RWPE2 (cell line): ENCODE measurements around the gene ZDHHC11B.
"Not testable (repeated sequence)": the region's sequence is repeated elsewhere in the genome, so short reads cannot be mapped to it uniquely, and the experiment has no call there.

Experiments
- ATAC-seq: fragments of 200-7000 bp; cut with Tn5 transposase; 3 replicates; pipeline ENCODE4 v1.9.1; 2021; ENCODE audit warnings: low read depth
- DNase-seq: peaks from one replicate; pipeline ENCODE4 v3.0.0-alpha.2; 2020; ENCODE audit warnings: low spot score
- H3K27ac ChIP-seq: fragments of 450-650 bp; 2 replicates; pipeline ENCODE4 v1.5.1; 2017; ENCODE audit warnings: mild to moderate bottlenecking; ENCODE audit not compliant: poor library complexity, severe bottlenecking
- H3K27me3 ChIP-seq: fragments of 250-450 bp; sonication (Bioruptor Pico); 2 replicates; pipeline ENCODE4 v1.5.1; 2021; ENCODE audit warnings: mild to moderate bottlenecking, moderate library complexity; ENCODE audit not compliant: insufficient read depth, poor library complexity, severe bottlenecking
- H3K36me3 ChIP-seq: fragments of 250-450 bp; sonication (Bioruptor Pico); 2 replicates; pipeline ENCODE4 v1.5.1; 2020; ENCODE audit warnings: low read depth, mild to moderate bottlenecking, moderate library complexity
- H3K4me1 ChIP-seq: fragments of 250-450 bp; sonication (Bioruptor Pico); 2 replicates; pipeline ENCODE4 v1.5.1; 2021; ENCODE audit warnings: mild to moderate bottlenecking, moderate library complexity; ENCODE audit not compliant: insufficient read depth, poor library complexity, severe bottlenecking
- H3K4me3 ChIP-seq: fragments of 250-450 bp; sonication (Bioruptor Pico); 2 replicates; pipeline ENCODE4 v1.5.1; 2021; ENCODE audit warnings: mild to moderate bottlenecking, moderate library complexity; ENCODE audit not compliant: severe bottlenecking
- H3K9me3 ChIP-seq: fragments of 250-450 bp; sonication (Bioruptor Pico); 2 replicates; pipeline ENCODE4 v1.5.1; 2021; ENCODE audit warnings: mild to moderate bottlenecking, moderate library complexity; ENCODE audit not compliant: severe bottlenecking
- CTCF ChIP-seq: fragments of 450-650 bp; IDR thresholded peaks from one replicate; pipeline ENCODE4 v1.5.1; 2017; ENCODE audit warnings: mild to moderate bottlenecking, moderate library complexity; ENCODE audit not compliant: poor library complexity, severe bottlenecking

ZDHHC11B gene

GRCh38 chr5:684751-685216 lies 99.7 kb downstream of the ZDHHC11B start:
- H3K27ac ChIP-seq, result no peak overlapping the region
- no peaks in the 10 kb centered on the region for H3K36me3 ChIP-seq
- H3K9me3 ChIP-seq, result no peaks in the 10 kb centered on the region
- no peak for TF ChIP-seq CTCF
- ATAC-seq (no peak), DNase-seq (no peak)
- H3K4me3 ChIP-seq, result no peak overlapping the region
- H3K27me3 ChIP-seq, result no peaks in the 10 kb centered on the region
- no peaks in the 10 kb centered on the region for H3K4me1 ChIP-seq

- Histone ChIP-seq H3K36me3 (no peaks in the 10 kb centered on the region), H3K4me1 (no peaks in the 10 kb centered on the region), H3K9me3 (no peaks in the 10 kb centered on the region), H3K4me3 (no peak overlapping the region), H3K27me3 (no peaks in the 10 kb centered on the region), H3K27ac (no peak overlapping the region)
- ATAC-seq, result peak; percentile 38
- no peak for DNase-seq
- no peak for TF ChIP-seq CTCF
Measured at GRCh38 chr5:683551-684481, 100.7 kb downstream of the ZDHHC11B start.

GRCh38 chr5:682651-683358 lies 101.7 kb downstream of the ZDHHC11B start:
- H3K9me3 ChIP-seq, H3K4me3 ChIP-seq, DNase-seq, H3K36me3 ChIP-seq, H3K27ac ChIP-seq, H3K27me3 ChIP-seq, H3K4me1 ChIP-seq: not testable (repeated sequence)
- peak; percentile 13; the same call in 2 of the 3 replicates for ATAC-seq

- H3K36me3 ChIP-seq, DNase-seq, H3K9me3 ChIP-seq: not testable (repeated sequence)
Measured at GRCh38 chr5:682216-682615, 102.3 kb downstream of the ZDHHC11B start.

GRCh38 chr5:681317-682191 lies 103.0 kb downstream of the ZDHHC11B start:
- H3K36me3 ChIP-seq, ATAC-seq, H3K4me3 ChIP-seq: not testable (repeated sequence)

More at GRCh38 chr5:682216-682615, 102.3 kb downstream of the ZDHHC11B start:
- not testable (repeated sequence) for H3K27me3 ChIP-seq, H3K4me3 ChIP-seq, ATAC-seq, H3K27ac ChIP-seq, H3K4me1 ChIP-seq

GRCh38 chr5:680836-681235 lies 103.7 kb downstream of the ZDHHC11B start:
- H3K4me1 ChIP-seq, H3K27ac ChIP-seq, ATAC-seq, H3K9me3 ChIP-seq, H3K4me3 ChIP-seq, H3K27me3 ChIP-seq, DNase-seq, H3K36me3 ChIP-seq: not testable (repeated sequence)

More at GRCh38 chr5:681317-682191, 103.0 kb downstream of the ZDHHC11B start:
- not testable (repeated sequence) for H3K4me1 ChIP-seq, H3K27me3 ChIP-seq, H3K9me3 ChIP-seq, DNase-seq, H3K27ac ChIP-seq

GRCh38 chr5:680118-680795 lies 104.3 kb downstream of the ZDHHC11B start:
- H3K27ac ChIP-seq, ATAC-seq, H3K4me1 ChIP-seq, H3K9me3 ChIP-seq, H3K36me3 ChIP-seq, H3K4me3 ChIP-seq, DNase-seq, H3K27me3 ChIP-seq: not testable (repeated sequence)

- not testable (repeated sequence) for H3K36me3 ChIP-seq, H3K27ac ChIP-seq, H3K27me3 ChIP-seq, H3K9me3 ChIP-seq, DNase-seq, H3K4me1 ChIP-seq, ATAC-seq, H3K4me3 ChIP-seq
Measured at GRCh38 chr5:679166-679895, 105.2 kb downstream of the ZDHHC11B start.
